Lung (tissue), 12 donors: ENCODE measurements around the gene RPL41. TPM values are rescaled to one million over a fixed set of nuclear protein-coding genes. Genes with fewer than 3 reads are reported as not detected.

ENCODE experiments used
- ATAC-seq: fragments of 200-7000 bp; cut with Tn5 transposase; one replicate; pipeline ENCODE4 v1.9.1; 2020; ENCODE audit warnings: moderate number of reproducible peaks; ENCODE audit not compliant: insufficient read depth, low FRiP score
- DNase-seq, 3 donors: peaks; one replicate each; pipeline ENCODE4 v3.0.0-alpha.2; 2013 to 2017
- H3K27ac ChIP-seq, 2 donors: one replicate each; pipeline ENCODE4 v1.5.1; 2013; ENCODE audit warnings: mild to moderate bottlenecking in 2 of 2, moderate library complexity in 2 of 2, control low read depth in 1 of 2, inconsistent platforms in 1 of 2, low read depth in 1 of 2, low read length in 1 of 2
- H3K27me3 ChIP-seq, 3 donors: one replicate each; pipeline ENCODE4 v1.5.1; 2013; ENCODE audit warnings: low read length in 2 of 3; ENCODE audit not compliant: control insufficient read depth in 3 of 3, insufficient read depth in 3 of 3
- H3K36me3 ChIP-seq, 4 donors: one replicate each; pipeline ENCODE4 v1.5.1; 2013; ENCODE audit warnings: low read length in 4 of 4, mild to moderate bottlenecking in 1 of 4, moderate library complexity in 1 of 4; ENCODE audit not compliant: control insufficient read depth in 4 of 4, insufficient read depth in 4 of 4
- H3K4me1 ChIP-seq, 5 donors: one replicate each; pipeline ENCODE4 v1.5.1; 2013; ENCODE audit warnings: low read length in 5 of 5, mild to moderate bottlenecking in 2 of 5, moderate library complexity in 1 of 5; ENCODE audit not compliant: control insufficient read depth in 5 of 5, insufficient read depth in 5 of 5
- H3K4me3 ChIP-seq: one replicate; pipeline ENCODE4 v1.5.1; 2013; ENCODE audit warnings: mild to moderate bottlenecking, control low read depth, moderate library complexity
- H3K9ac ChIP-seq, 2 donors: one replicate each; pipeline ENCODE4 v1.5.1; 2013; ENCODE audit warnings: low read length in 2 of 2, control low read depth in 1 of 2; ENCODE audit not compliant: insufficient read depth in 1 of 2
- H3K9me3 ChIP-seq, 4 donors: one replicate each; pipeline ENCODE4 v1.5.1; 2013; ENCODE audit warnings: low read length in 3 of 4, mild to moderate bottlenecking in 1 of 4, moderate library complexity in 1 of 4; ENCODE audit not compliant: control insufficient read depth in 4 of 4, insufficient read depth in 3 of 4
- CTCF ChIP-seq: IDR thresholded peaks from 2 replicates; pipeline ENCODE4 v1.5.1; 2012; ENCODE audit warnings: mild to moderate bottlenecking; ENCODE audit errors: control extremely low read depth, extremely low read depth
- WGBS, 2 donors: extraction: QIAGEN DNeasy Blood & Tissue Kit; methylation state at CpG; one replicate each; pipeline ENCODE4 v1.1.7; 2013; 5-methylcytosine and 5-hydroxymethylcytosine counted together
- polyA plus RNA-seq, 2 donors: library from polyadenylated mRNA; stranded (reverse); fragments of 200-250 nt; gene quantifications; one replicate each; pipeline ENCODE4 v1.2.1, GENCODE V29; 2013
- total RNA-seq, 2 donors: library from RNA; depleted of rRNA in 1 of 2; stranded (reverse); fragments of >200 nt in 1 of 2; gene quantifications; one replicate each; pipeline ENCODE4 v1.2.1, GENCODE V29; 2014 to 2021
- donor health status: control.
- donor health status: control.
- donor health status: Bipolar disorder and iron deficiency.
- donor health status: healthy.
- donor health status: DM: yes; HTN: yes; CAD: no.

Gene RPL41
- total and polyA plus RNA-seq, 4 donors: 1,569 to 5,737 (median 3,911) TPM

GRCh38 chr12:56124133-56124532 lies 7.7 kb downstream of the RPL41 start:
- 67 to 73% methylated on average over 4 of the region's 4 CpGs for WGBS, 2 donors
- H3K36me3 ChIP-seq: peaks cover 0 to 16% (median 7%) of the 10 kb centered on the region in 4 donors
- no peaks in the 10 kb centered on the region for H3K9me3 ChIP-seq
- no peak overlapping the region for H3K9ac ChIP-seq
- H3K27me3 ChIP-seq: no peaks in the 10 kb centered on the region
- peaks cover 0 to 29% (median 18%) of the 10 kb centered on the region in 5 donors for H3K4me1 ChIP-seq
- no peak for ATAC-seq
- H3K27ac ChIP-seq: no peak overlapping the region
- TF ChIP-seq CTCF: no peak
- DNase-seq: no peak
- no peak overlapping the region for H3K4me3 ChIP-seq

- ATAC-seq (no peak), DNase-seq (peak in 1 of 3 donors; percentile 27)
- Histone ChIP-seq H3K27me3 (no peaks in the 10 kb centered on the region), H3K9me3 (no peaks in the 10 kb centered on the region), H3K27ac (peak overlapping the region; percentile 59 to 75), H3K4me1 (peaks cover 0 to 27% (median 17%) of the 10 kb centered on the region in 5 donors), H3K4me3 (no peak overlapping the region), H3K9ac (peak overlapping the region in 1 of 2 donors; percentile 84), H3K36me3 (peaks cover 0 to 17% (median 14%) of the 10 kb centered on the region in 4 donors)
- 18 to 40% methylated on average over 3 of the region's 3 CpGs for WGBS, 2 donors
- no peak for TF ChIP-seq CTCF
Observed at GRCh38 chr12:56126732-56127239, 10.4 kb downstream of the RPL41 start.

GRCh38 chr12:56127485-56127887 lies 11.1 kb downstream of the RPL41 start:
- peaks cover 0 to 24% (median 18%) of the 10 kb centered on the region in 4 donors for H3K36me3 ChIP-seq
- peak overlapping the region; percentile 27 to 84 for H3K9ac ChIP-seq
- WGBS, 2 donors: 0 to 1% methylated on average over 8 of the region's 8 CpGs
- no peak for DNase-seq
- TF ChIP-seq CTCF: no peak
- ATAC-seq: no peak
- H3K27me3 ChIP-seq: no peaks in the 10 kb centered on the region
- peak overlapping the region in 1 of 2 donors; percentile 82 for H3K27ac ChIP-seq
- peaks cover 0 to 27% (median 13%) of the 10 kb centered on the region in 5 donors for H3K4me1 ChIP-seq
- H3K9me3 ChIP-seq: no peaks in the 10 kb centered on the region
- no peak overlapping the region for H3K4me3 ChIP-seq
